Measurements from ENCODE around the gene ISL2. TPM values are rescaled to one million over a fixed set of nuclear protein-coding genes. Genes with fewer than 3 reads are reported as not detected.

Gene ISL2
- total RNA-seq, 1 experiment from 2014 or later, result 0.51 TPM

DNA sequence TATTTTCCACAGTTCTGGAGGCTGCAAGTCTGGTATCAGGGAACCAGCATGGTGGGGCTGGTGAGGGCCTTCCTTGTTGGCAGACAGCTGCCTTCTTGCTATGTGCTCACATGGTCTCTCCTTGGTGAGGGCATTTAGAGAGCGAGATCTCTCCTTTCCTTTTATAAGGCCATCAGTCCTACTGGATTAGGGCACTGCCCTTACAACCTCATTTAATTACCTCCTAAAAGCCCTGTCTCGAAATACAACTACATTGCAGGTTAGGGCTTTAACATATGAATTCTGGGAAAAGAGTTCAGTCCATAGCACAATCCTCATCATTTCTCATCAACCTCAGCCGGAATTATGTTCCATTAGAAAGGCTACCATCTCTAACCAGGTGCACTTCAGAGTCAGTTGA is 21.9 kb downstream of the ISL2 start:
- Histone ChIP-seq H3K4me3 (ENCODE audit: low read depth in 2 of 2, low read length in 2 of 2) (no peak overlapping the region), H3K9me3 (ENCODE audit: control insufficient read depth, insufficient read depth, low read depth, low read length) (no peaks in the 10 kb centered on the region), H3K27me3 (ENCODE audit: control insufficient read depth, insufficient read depth, low read length) (no peaks in the 10 kb centered on the region), H3K27ac (ENCODE audit: low read length) (no peak overlapping the region), H3K36me3 (ENCODE audit: control insufficient read depth, insufficient read depth, low read length) (no peaks in the 10 kb centered on the region), H3K4me1 (ENCODE audit: control insufficient read depth, insufficient read depth, low read length) (no peaks in the 10 kb centered on the region)
- in situ Hi-C loops (cut with HindIII; ENCODE audit: low pct_unique_long_range_greater_than_20kb, low sequenced_read_pairs), result no loop called here
- BruUV-seq (replicated peaks), result no TSS peak
- ChIA-PET CTCF (no interaction called here), POLR2A (no interaction called here)
- DNase-seq (ENCODE audit: low read depth, low spot score) (no peak), ATAC-seq (no peak)
- no peak for TF ChIP-seq TCF7L2 (IDR thresholded peaks at IDR 0.05; ENCODE audit: low read depth, low read length)
- intact Hi-C loops (cut with micrococcal nuclease; ENCODE audit: unreplicated experiment), result no loop called here

DNA sequence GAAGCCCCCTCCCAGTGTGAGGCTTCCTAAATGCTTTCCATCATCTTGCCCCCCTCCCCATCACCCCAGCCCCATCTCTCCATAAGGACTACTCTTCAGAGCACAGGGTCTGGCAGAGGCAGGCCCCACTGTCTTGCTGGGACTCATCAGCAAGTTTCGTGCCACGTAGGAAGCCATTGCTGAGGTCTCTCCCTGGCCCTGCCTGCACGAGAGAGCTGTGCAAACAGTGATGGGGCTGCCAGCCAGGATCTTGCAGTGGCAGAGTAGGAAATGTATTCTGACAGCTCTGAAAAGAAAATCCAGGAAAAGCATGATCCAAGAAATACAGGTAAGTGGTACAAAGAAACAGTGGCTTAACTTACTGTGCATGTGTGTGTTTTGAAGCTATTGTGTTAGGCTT is 22.6 kb downstream of the ISL2 start:
- H3K27me3 ChIP-seq (ENCODE audit: control insufficient read depth, insufficient read depth, low read length), result no peaks in the 10 kb centered on the region
- no peak overlapping the region for H3K27ac ChIP-seq (ENCODE audit: low read length)
- no peak overlapping the region for H3K4me3 ChIP-seq (ENCODE audit: low read depth in 2 of 2, low read length in 2 of 2)
- POLR2A ChIA-PET, result no interaction called here
- H3K4me1 ChIP-seq (ENCODE audit: control insufficient read depth, insufficient read depth, low read length), result no peaks in the 10 kb centered on the region
- CTCF ChIA-PET, result no interaction called here
- intact Hi-C loops (cut with micrococcal nuclease; ENCODE audit: unreplicated experiment), result no loop called here
- BruUV-seq (replicated peaks), result no TSS peak
- no peaks in the 10 kb centered on the region for H3K9me3 ChIP-seq (ENCODE audit: control insufficient read depth, insufficient read depth, low read depth, low read length)
- H3K36me3 ChIP-seq (ENCODE audit: control insufficient read depth, insufficient read depth, low read length), result no peaks in the 10 kb centered on the region
- in situ Hi-C loops (cut with HindIII; ENCODE audit: low pct_unique_long_range_greater_than_20kb, low sequenced_read_pairs), result no loop called here
- TF ChIP-seq POLR2AphosphoS5 (IDR thresholded peaks at IDR 0.05; ENCODE audit: low read depth, low read length), result no peak
- no peak for TF ChIP-seq TCF7L2 (IDR thresholded peaks at IDR 0.05; ENCODE audit: low read depth, low read length)
- TF ChIP-seq, protein P1, sequence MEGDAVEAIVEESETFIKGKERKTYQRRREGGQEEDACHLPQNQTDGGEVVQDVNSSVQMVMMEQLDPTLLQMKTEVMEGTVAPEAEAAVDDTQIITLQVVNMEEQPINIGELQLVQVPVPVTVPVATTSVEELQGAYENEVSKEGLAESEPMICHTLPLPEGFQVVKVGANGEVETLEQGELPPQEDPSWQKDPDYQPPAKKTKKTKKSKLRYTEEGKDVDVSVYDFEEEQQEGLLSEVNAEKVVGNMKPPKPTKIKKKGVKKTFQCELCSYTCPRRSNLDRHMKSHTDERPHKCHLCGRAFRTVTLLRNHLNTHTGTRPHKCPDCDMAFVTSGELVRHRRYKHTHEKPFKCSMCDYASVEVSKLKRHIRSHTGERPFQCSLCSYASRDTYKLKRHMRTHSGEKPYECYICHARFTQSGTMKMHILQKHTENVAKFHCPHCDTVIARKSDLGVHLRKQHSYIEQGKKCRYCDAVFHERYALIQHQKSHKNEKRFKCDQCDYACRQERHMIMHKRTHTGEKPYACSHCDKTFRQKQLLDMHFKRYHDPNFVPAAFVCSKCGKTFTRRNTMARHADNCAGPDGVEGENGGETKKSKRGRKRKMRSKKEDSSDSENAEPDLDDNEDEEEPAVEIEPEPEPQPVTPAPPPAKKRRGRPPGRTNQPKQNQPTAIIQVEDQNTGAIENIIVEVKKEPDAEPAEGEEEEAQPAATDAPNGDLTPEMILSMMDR (IDR thresholded peaks at IDR 0.05), result no peak
- no peak for TF ChIP-seq SIN3A (IDR thresholded peaks at IDR 0.05; ENCODE audit: borderline replicate concordance, insufficient read depth, low read depth, low read length)
- DNase-seq (ENCODE audit: low read depth, low spot score) (no peak), ATAC-seq (no peak)

DNA sequence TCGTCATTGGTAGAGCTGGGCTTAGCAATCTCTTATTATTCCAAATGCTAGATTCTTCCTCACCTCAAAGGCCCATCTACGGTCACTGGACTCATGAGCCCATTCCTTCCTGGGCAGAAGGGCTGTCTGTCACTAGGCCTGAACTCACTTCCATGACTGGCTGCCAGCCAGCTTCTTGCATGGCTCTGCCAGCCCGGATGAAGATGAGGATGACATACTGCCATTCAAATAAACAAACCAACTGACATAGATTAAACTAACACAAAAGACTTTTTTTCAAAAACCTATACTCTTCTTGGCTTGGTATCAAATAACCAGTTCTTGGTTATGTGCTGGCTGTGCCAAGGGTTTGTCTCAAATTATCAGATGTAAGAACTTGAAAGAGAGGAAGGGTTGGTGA is 23.8 kb downstream of the ISL2 start:
- TF ChIP-seq SIN3A (IDR thresholded peaks at IDR 0.05; ENCODE audit: borderline replicate concordance, insufficient read depth, low read depth, low read length) (no peak), TCF7L2 (IDR thresholded peaks at IDR 0.05; ENCODE audit: low read depth, low read length) (no peak), REST (IDR thresholded peaks at IDR 0.05; ENCODE audit: insufficient read depth in 1 of 2, low read depth in 2 of 2, low read length in 1 of 2) (no peak), POLR2AphosphoS5 (IDR thresholded peaks at IDR 0.05; ENCODE audit: low read depth, low read length) (no peak)
- TF ChIP-seq, protein P1 (IDR thresholded peaks at IDR 0.05), result no peak
- H3K9me3 ChIP-seq (ENCODE audit: control insufficient read depth, insufficient read depth, low read depth, low read length), result no peaks in the 10 kb centered on the region
- no peaks in the 10 kb centered on the region for H3K27me3 ChIP-seq (ENCODE audit: control insufficient read depth, insufficient read depth, low read length)
- intact Hi-C loops (cut with micrococcal nuclease; ENCODE audit: unreplicated experiment), result no loop called here
- H3K27ac ChIP-seq (ENCODE audit: low read length), result no peak overlapping the region
- no peaks in the 10 kb centered on the region for H3K4me1 ChIP-seq (ENCODE audit: control insufficient read depth, insufficient read depth, low read length)
- BruUV-seq (replicated peaks), result no TSS peak
- no peak overlapping the region for H3K4me3 ChIP-seq (ENCODE audit: low read depth in 2 of 2, low read length in 2 of 2)
- ChIA-PET CTCF (no interaction called here), POLR2A (no interaction called here)
- DNase-seq (ENCODE audit: low read depth, low spot score), result no peak
- in situ Hi-C loops (cut with HindIII; ENCODE audit: low pct_unique_long_range_greater_than_20kb, low sequenced_read_pairs), result no loop called here
- H3K36me3 ChIP-seq (ENCODE audit: control insufficient read depth, insufficient read depth, low read length), result no peaks in the 10 kb centered on the region
- no peak for ATAC-seq

Measured in Panc1 (cell line).